WTC11 (cell line): ENCODE results near the gene ZBTB39. TPM values are rescaled to one million over a fixed set of nuclear protein-coding genes. Genes with fewer than 3 reads are reported as not detected.
A peak's percentile ranks its signal among the peaks of the same experiment; 100 is the strongest.

Experiments
- ATAC-seq: fragments of 200-7000 bp; cut with Tn5 transposase; 2 replicates; pipeline ENCODE4 v1.10.0; 2021; ENCODE audit warnings: mild to moderate bottlenecking, moderate library complexity
- CTCF ChIA-PET: fragments of 300-600 bp; sonication (Branson Sonifier 250); formaldehyde crosslinking; loops from one replicate; lab custom pipeline; 2021; ENCODE audit warnings: antibody characterized with exemption; lab: Charles Lee
- POLR2A ChIA-PET: fragments of 350-600 bp; sonication (Branson Sonifier 250); formaldehyde crosslinking; loops from one replicate; lab custom pipeline; 2021; ENCODE audit warnings: antibody characterized with exemption; lab: Charles Lee
- DNase-seq: peaks from one replicate; pipeline ENCODE4 v3.0.0; 2021; ENCODE audit warnings: low spot score
- H3K27ac Mint-ChIP-seq: 2 replicates; pipeline ENCODE4 v1.8.0; 2021; ENCODE audit warnings: mixed read lengths
- H3K27me3 Mint-ChIP-seq: 2 replicates; pipeline ENCODE4 v1.8.0; 2021; ENCODE audit warnings: low read depth, mild to moderate bottlenecking, moderate library complexity, mixed read lengths
- H3K36me3 Mint-ChIP-seq: 2 replicates; pipeline ENCODE4 v1.8.0; 2021; ENCODE audit warnings: mixed read lengths
- H3K4me1 Mint-ChIP-seq: 2 replicates; pipeline ENCODE4 v1.8.0; 2022; ENCODE audit warnings: mixed read lengths
- H3K4me3 Mint-ChIP-seq: 2 replicates; pipeline ENCODE4 v1.8.0; 2021; ENCODE audit warnings: mild to moderate bottlenecking, moderate library complexity, mixed read lengths
- H3K9me3 Mint-ChIP-seq: 2 replicates; pipeline ENCODE4 v1.8.0; 2021; ENCODE audit warnings: mixed read lengths
- ARID4B ChIP-seq: sonication (generic); formaldehyde crosslinking; IDR thresholded peaks from 2 replicates; pipeline ENCODE4 v1.8.0; 2023; ENCODE audit warnings: missing genetic modification reagents, mild to moderate bottlenecking, borderline replicate concordance
- CDX4 ChIP-seq: fragments of 250-450 bp; sonication (Bioruptor Pico); IDR thresholded peaks from 2 replicates; pipeline ENCODE4 v1.9.0; 2021; ENCODE audit warnings: moderate library complexity, mild to moderate bottlenecking, inconsistent platforms, borderline replicate concordance
- CREM ChIP-seq: sonication (generic); formaldehyde crosslinking; IDR thresholded peaks from 2 replicates; pipeline ENCODE4 v1.8.1; 2022; ENCODE audit warnings: mild to moderate bottlenecking, missing genetic modification reagents, moderate library complexity
- E2F1 ChIP-seq: sonication (generic); formaldehyde crosslinking; IDR thresholded peaks from 2 replicates; pipeline ENCODE4 v1.8.0; 2022; ENCODE audit warnings: mild to moderate bottlenecking, missing genetic modification reagents
- E2F4 ChIP-seq: sonication (generic); formaldehyde crosslinking; IDR thresholded peaks from 2 replicates; pipeline ENCODE4 v1.8.1; 2022; ENCODE audit warnings: low read depth, mild to moderate bottlenecking, moderate library complexity, missing genetic modification reagents, borderline replicate concordance
- ESRRA ChIP-seq: sonication (generic); formaldehyde crosslinking; IDR thresholded peaks from 2 replicates; pipeline ENCODE4 v1.8.1; 2022; ENCODE audit warnings: mild to moderate bottlenecking, missing genetic modification reagents, borderline replicate concordance
- ETV6 ChIP-seq: sonication (generic); formaldehyde crosslinking; IDR thresholded peaks from 2 replicates; pipeline ENCODE4 v1.8.1; 2022; ENCODE audit warnings: mild to moderate bottlenecking, missing genetic modification reagents
- HMGXB4 ChIP-seq: sonication (generic); formaldehyde crosslinking; IDR thresholded peaks from 2 replicates; pipeline ENCODE4 v1.8.1; 2023; ENCODE audit warnings: mild to moderate bottlenecking, moderate library complexity, missing genetic modification reagents
- IRF2 ChIP-seq: sonication (generic); formaldehyde crosslinking; IDR thresholded peaks from 2 replicates; pipeline ENCODE4 v1.8.0; 2022; ENCODE audit warnings: low read depth, missing genetic modification reagents, borderline replicate concordance
- MAX ChIP-seq: sonication (generic); formaldehyde crosslinking; IDR thresholded peaks from 2 replicates; pipeline ENCODE4 v1.8.0; 2022; ENCODE audit warnings: mild to moderate bottlenecking, missing genetic modification reagents
- NR2C2 ChIP-seq: sonication (generic); formaldehyde crosslinking; IDR thresholded peaks from 2 replicates; pipeline ENCODE4 v1.8.0; 2022; ENCODE audit warnings: mild to moderate bottlenecking, missing genetic modification reagents
- RELA ChIP-seq: sonication (generic); formaldehyde crosslinking; IDR thresholded peaks from 2 replicates; pipeline ENCODE4 v1.8.1; 2022; ENCODE audit warnings: missing genetic modification reagents, mild to moderate bottlenecking, borderline replicate concordance
- RORB ChIP-seq: fragments of 250-450 bp; sonication (Bioruptor Pico); IDR thresholded peaks from 2 replicates; pipeline ENCODE4 v1.9.0; 2021; ENCODE audit warnings: mild to moderate bottlenecking
- SMAD4 ChIP-seq: sonication (generic); formaldehyde crosslinking; IDR thresholded peaks from 2 replicates; pipeline ENCODE4 v1.8.0; 2022; ENCODE audit warnings: mild to moderate bottlenecking, missing genetic modification reagents
- SOX15 ChIP-seq: fragments of 250-450 bp; sonication (Bioruptor Pico); IDR thresholded peaks from 2 replicates; pipeline ENCODE4 v1.9.0; 2021; ENCODE audit warnings: mild to moderate bottlenecking
- SP1 ChIP-seq: sonication (generic); formaldehyde crosslinking; conservative IDR thresholded peaks from 2 replicates; pipeline ENCODE4 v1.8.1; 2022; ENCODE audit warnings: missing genetic modification reagents
- TP53 ChIP-seq: sonication (generic); formaldehyde crosslinking; IDR thresholded peaks from 2 replicates; pipeline ENCODE4 v1.8.1; 2023; ENCODE audit warnings: mild to moderate bottlenecking, missing genetic modification reagents
- ZNF416 ChIP-seq: fragments of 250-450 bp; sonication (Bioruptor Pico); IDR thresholded peaks from 2 replicates; pipeline ENCODE4 v1.9.0; 2021; ENCODE audit warnings: mild to moderate bottlenecking, inconsistent platforms
- ZNF425 ChIP-seq: fragments of 250-450 bp; sonication (Bioruptor Pico); conservative IDR thresholded peaks from 2 replicates; pipeline ENCODE4 v1.9.0; 2021; ENCODE audit warnings: mild to moderate bottlenecking
- total RNA-seq: library from RNA; stranded (reverse); gene quantifications from 3 replicates; pipeline ENCODE4 v1.2.3, GENCODE V29; 2021

Gene ZBTB39
- total RNA-seq, 1 experiment from 2014 or later = 20.2 TPM

GRCh38 chr12:57006809-57007475, 596 bp upstream of the ZBTB39 start:
- Mint-ChIP-seq H3K9me3 (no peaks in the 10 kb centered on the region), H3K4me3 (peak overlapping the region; percentile 71)
- CTCF ChIA-PET = interaction anchor here (1.0 to 2.4 kb wide), 5 partner anchors 9 to 169 kb away, joined by 3 to 33 read pairs (median 5); partner anchors contain the start of genes LRP1, STAT6 and TAC3
- ATAC-seq = no peak
- TF ChIP-seq HMGXB4 = no peak
- no peak for TF ChIP-seq SMAD4 (CRISPR knock-in tag)
- no peak for TF ChIP-seq TP53 (CRISPR knock-in tag)
- TF ChIP-seq ARID4B = no peak
- TF ChIP-seq E2F4 (CRISPR knock-in tag) = no peak
- TF ChIP-seq, all 79 proteins: peak for 0
- Mint-ChIP-seq H3K36me3 (peaks cover 24% of the 10 kb centered on the region), H3K27me3 (no peaks in the 10 kb centered on the region), H3K4me1 (peaks cover 50% of the 10 kb centered on the region), H3K27ac (no peak overlapping the region)
- no peak for DNase-seq
- POLR2A ChIA-PET = no interaction called here

GRCh38 chr12:57004651-57005050, 1.7 kb downstream of the ZBTB39 start:
- DNase-seq = no peak
- CTCF ChIA-PET = interaction anchor here (1.3 to 2.1 kb wide), 7 partner anchors 8 to 123 kb away, joined by 3 to 10 read pairs (median 6); partner anchors contain the start of gene STAT6
- peak overlapping the region; percentile 93 for H3K4me3 Mint-ChIP-seq
- peaks cover 29% of the 10 kb centered on the region for H3K4me1 Mint-ChIP-seq
- no peak overlapping the region for H3K27ac Mint-ChIP-seq
- POLR2A ChIA-PET = interaction anchor here (0.5 kb wide), 1 partner anchor 248 kb away, joined by 5 read pairs; no protein-coding TSS in a partner anchor
- H3K27me3 Mint-ChIP-seq = no peaks in the 10 kb centered on the region
- no peak for ATAC-seq
- H3K36me3 Mint-ChIP-seq = peaks cover 32% of the 10 kb centered on the region
- H3K9me3 Mint-ChIP-seq = no peaks in the 10 kb centered on the region
- TF ChIP-seq NR2C2 (CRISPR knock-in tag) (no peak), RORB (CRISPR knock-in tag) (no peak), ZNF416 (CRISPR knock-in tag) (no peak), ZNF425 (CRISPR knock-in tag) (no peak), ESRRA (CRISPR knock-in tag) (no peak), HMGXB4 (no peak), CDX4 (CRISPR knock-in tag) (no peak), SP1 (CRISPR knock-in tag) (no peak), CREM (no peak), IRF2 (no peak), E2F1 (CRISPR knock-in tag) (no peak), ETV6 (CRISPR knock-in tag) (no peak), RELA (CRISPR knock-in tag) (no peak), MAX (CRISPR knock-in tag) (no peak), SOX15 (CRISPR knock-in tag) (no peak)
- TF ChIP-seq, all 79 proteins: peak for 0
